SK-N-MC (cell line): Measurements from ENCODE around the gene MINDY3.

Experiments
- DNase-seq: peaks from one replicate; pipeline ENCODE4 v3.0.0-alpha.2; 2011; ENCODE audit warnings: low read depth, low spot score
- H3K27ac ChIP-seq: fragments of 200-600 bp; sonication (generic); 2 replicates; pipeline ENCODE4 v1.5.1; 2016; ENCODE audit warnings: mixed run types
- H3K36me3 ChIP-seq: fragments of 200-600 bp; sonication (generic); 2 replicates; pipeline ENCODE4 v1.6.1; 2017; ENCODE audit warnings: antibody characterized with exemption, low read length, mixed read lengths; ENCODE audit not compliant: insufficient read depth
- H3K4me3 ChIP-seq: fragments of 200-600 bp; sonication (generic); 2 replicates; pipeline ENCODE4 v1.5.1; 2016
- H3K9ac ChIP-seq: fragments of 200-600 bp; sonication (generic); 2 replicates; pipeline ENCODE4 v1.8.0; 2017; ENCODE audit warnings: mixed run types, mixed read lengths; ENCODE audit not compliant: insufficient read length
- H3K9me3 ChIP-seq: fragments of 200-600 bp; sonication (generic); 2 replicates; pipeline ENCODE4 v1.6.1; 2017; ENCODE audit warnings: low read depth, mild to moderate bottlenecking, antibody characterized with exemption, low read length, moderate library complexity, mixed read lengths
- EZH2 ChIP-seq: fragments of 200-600 bp; sonication (generic); IDR thresholded peaks from one replicate; pipeline ENCODE4 v1.6.1; 2017; ENCODE audit warnings: antibody characterized with exemption
- FOXP2 ChIP-seq: optimal IDR thresholded peaks from 2 replicates; pipeline ENCODE3; 2011; ENCODE audit warnings: mild to moderate bottlenecking, moderate library complexity; ENCODE audit not compliant: insufficient read depth; ENCODE audit errors: extremely low read length, control extremely low read depth
- POLR2AphosphoS5 ChIP-seq: IDR thresholded peaks from 2 replicates; pipeline ENCODE4 v1.6.1; 2012; ENCODE audit warnings: mild to moderate bottlenecking, low read depth, low read length, borderline replicate concordance

MINDY3 gene

DNA sequence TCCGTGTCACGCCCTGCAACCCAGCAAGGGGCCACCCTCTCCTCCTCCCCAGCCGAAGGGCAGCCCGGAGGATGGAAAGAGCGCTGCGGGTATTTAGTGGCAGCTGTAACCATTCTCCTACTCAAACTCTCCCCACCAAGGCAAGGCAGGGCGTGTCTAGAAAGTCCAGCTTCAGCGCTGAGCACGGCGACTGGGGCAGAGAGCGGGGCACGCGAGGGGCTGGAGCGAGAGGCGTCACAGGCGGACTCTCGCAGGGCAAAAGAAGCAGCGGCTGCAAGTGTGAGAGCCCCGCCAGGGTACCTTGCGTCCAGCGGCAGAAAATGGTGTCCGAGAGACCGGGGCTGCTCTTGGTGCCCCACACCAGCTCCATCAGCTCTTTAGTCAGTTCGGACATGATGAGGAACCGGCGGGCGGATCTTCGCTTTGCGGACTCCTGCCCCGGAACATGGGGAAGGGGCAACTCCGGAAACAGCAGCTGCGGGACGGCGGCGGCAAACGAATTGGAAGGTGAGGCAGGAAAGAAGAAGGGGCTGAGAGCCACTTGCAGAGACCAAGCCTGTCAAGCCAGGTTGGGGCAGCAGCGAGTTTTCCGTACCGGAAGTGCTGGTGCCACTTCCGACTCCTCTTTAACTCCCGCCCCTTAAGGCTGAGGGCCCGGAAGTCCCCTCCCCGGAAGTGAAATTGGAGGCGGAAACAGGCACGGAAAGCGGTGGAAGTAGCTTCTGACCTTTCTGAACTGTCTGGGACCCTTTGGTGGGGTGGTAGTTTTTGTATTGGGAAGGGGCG is at the start of gene MINDY3:
Gene MINDY3, minus strand, starts transcription at position 602 of the 786 bp plus-strand sequence. Its CDS starts 208 bp downstream, at position 394.
- H3K36me3 ChIP-seq = no peaks in the 10 kb centered on the region
- no peak within 1 kb of the TSS for H3K27ac ChIP-seq
- peak; percentile 49 for TF ChIP-seq POLR2AphosphoS5
- no peak for TF ChIP-seq FOXP2
- no peak for TF ChIP-seq EZH2
- no peak for DNase-seq
- H3K9me3 ChIP-seq = no peaks in the 10 kb centered on the region
- peak within 1 kb of the TSS; percentile 81 for H3K9ac ChIP-seq
- H3K4me3 ChIP-seq = peak within 1 kb of the TSS; percentile 86

DNA sequence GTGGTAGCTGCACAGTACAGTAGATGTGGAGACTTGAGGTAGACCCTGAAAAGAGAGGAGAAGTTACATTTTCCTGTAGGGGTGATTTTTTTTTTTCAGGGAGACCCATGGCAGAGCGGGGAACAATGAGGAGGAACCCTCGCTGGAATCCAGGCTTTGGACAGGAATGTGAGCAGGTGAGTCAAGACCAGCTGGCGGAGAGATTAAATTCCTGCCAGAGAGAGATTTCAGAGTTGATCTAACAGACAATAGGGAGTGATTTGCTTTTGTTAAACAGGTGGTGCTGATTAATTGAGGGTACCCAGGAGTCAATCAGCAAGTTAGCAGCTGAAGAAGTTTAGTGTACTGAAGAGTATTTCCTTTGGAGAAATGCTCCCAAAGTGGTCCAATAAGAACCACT is 41.6 kb upstream of the MINDY3 start:
- DNase-seq = no peak

DNA sequence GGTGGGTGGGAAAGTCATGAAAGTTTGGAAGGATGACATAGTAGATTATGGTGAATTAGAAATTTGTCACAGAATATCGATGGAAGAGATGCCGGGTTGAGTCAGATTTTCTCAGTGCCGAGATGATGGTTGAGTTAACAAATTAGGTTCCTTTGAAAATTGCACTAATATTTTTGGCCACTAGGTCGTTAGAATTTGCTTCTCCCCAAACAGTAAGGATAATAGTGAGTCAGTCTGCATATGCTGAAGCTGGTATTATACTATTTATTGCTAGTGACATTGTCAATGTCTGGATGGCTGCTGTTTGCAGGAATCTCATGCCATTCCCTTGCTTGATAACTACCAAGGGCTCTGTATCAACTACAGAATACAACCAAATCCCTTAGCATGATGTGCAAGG is 37.7 kb upstream of the MINDY3 start:
- Histone ChIP-seq H3K27ac (no peak overlapping the region), H3K9ac (no peak overlapping the region), H3K36me3 (no peaks in the 10 kb centered on the region), H3K4me3 (no peak overlapping the region), H3K9me3 (no peaks in the 10 kb centered on the region)
- no peak for TF ChIP-seq EZH2
- no peak for TF ChIP-seq POLR2AphosphoS5
- TF ChIP-seq FOXP2 = no peak
- no peak for DNase-seq

More for the DNA sequence above, 41.6 kb upstream of the MINDY3 start:
- TF ChIP-seq EZH2 (no peak), POLR2AphosphoS5 (no peak), FOXP2 (no peak)
- Histone ChIP-seq H3K9ac (no peak overlapping the region), H3K4me3 (no peak overlapping the region), H3K27ac (no peak overlapping the region), H3K36me3 (no peaks in the 10 kb centered on the region), H3K9me3 (no peaks in the 10 kb centered on the region)

DNA sequence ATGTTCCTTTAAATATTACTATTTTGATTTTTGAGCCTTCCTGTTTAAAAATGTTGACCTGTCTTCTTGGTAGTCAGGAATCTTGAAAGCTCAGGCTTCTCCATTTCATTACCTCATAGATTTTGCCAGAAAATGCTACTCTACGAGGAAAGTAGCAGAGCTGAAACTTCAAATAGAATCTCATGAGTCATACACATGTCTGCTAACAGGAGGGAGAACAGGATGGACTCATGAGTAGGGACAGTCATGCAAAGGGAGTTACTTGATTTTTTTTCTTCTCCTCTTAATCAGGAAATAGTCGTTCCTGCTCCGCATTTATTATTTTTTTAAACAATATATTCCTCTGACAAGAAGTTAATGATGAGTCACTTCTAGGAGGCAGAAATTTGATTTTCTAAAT is 37.0 kb upstream of the MINDY3 start:
- DNase-seq = no peak
- no peak overlapping the region for H3K27ac ChIP-seq
- no peaks in the 10 kb centered on the region for H3K9me3 ChIP-seq
- no peak overlapping the region for H3K9ac ChIP-seq
- TF ChIP-seq EZH2 (no peak), POLR2AphosphoS5 (no peak), FOXP2 (no peak)
- H3K36me3 ChIP-seq = no peaks in the 10 kb centered on the region
- H3K4me3 ChIP-seq = no peak overlapping the region

DNA sequence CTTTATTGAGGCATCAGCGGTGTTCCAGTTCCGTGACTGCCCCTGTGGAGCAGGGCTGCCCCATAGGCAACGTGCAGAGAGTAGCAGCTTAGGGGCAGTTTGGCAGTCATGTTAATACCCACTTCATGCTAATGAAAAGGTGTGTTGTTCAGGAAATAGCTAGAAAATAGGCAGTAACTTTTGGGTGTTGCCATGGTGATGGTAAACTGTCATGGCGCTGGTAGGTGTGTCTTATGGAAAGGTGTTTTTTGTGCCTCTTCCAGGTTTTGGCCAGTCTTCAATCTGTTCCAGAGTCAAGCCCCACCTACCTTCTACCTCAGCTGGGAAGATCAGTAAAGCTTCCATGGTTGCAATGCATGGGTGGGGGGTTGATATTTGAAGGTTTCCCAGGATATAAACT is 36.3 kb upstream of the MINDY3 start:
- TF ChIP-seq POLR2AphosphoS5 (no peak), FOXP2 (no peak), EZH2 (no peak)
- Histone ChIP-seq H3K9me3 (no peaks in the 10 kb centered on the region), H3K9ac (no peak overlapping the region), H3K36me3 (no peaks in the 10 kb centered on the region), H3K4me3 (no peak overlapping the region), H3K27ac (no peak overlapping the region)
- DNase-seq = no peak

DNA sequence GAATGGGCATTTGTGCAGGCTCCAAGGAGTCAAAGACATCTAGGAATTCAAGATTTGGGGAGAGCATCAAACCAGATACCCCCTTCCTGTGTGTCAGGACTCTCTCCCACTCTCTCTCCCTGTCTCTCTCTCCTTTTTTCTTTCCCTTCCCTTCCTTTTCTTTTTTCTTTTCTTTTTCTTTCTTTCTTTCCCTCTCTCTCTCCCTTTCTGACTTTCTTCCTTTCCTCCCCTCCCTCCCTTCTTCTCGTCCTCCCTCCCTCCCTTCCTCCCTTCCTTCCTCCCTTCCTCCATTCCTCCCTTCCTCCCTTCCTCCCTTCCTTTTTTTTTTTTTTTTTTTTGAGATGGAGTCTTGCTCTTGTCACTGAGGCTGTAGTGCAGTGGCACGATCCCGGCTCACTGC is 24.1 kb upstream of the MINDY3 start:
- no peaks in the 10 kb centered on the region for H3K9me3 ChIP-seq
- no peak for DNase-seq
- no peak for TF ChIP-seq EZH2
- no peak for TF ChIP-seq POLR2AphosphoS5
- TF ChIP-seq FOXP2 = no peak
- no peaks in the 10 kb centered on the region for H3K36me3 ChIP-seq
- no peak overlapping the region for H3K27ac ChIP-seq
- no peak overlapping the region for H3K9ac ChIP-seq
- H3K4me3 ChIP-seq = no peak overlapping the region

DNA sequence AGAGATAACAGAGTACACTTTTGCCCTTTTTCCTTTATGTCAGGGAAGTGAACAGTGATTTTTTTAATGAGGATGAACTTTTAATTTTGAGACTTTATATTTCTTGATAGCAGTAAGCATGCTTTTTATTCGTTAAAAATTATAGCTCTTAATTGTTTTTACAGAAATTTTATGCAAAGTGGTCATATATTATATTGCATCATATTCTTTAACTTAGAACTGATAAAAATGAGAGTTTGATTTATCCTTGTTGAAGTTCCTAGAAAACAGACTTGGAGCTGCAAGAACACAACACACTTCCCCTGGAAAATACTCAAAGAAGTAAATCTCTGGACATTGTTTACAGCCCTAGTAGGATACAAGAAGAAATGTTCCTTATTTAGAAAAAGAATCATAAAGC is 21.2 kb upstream of the MINDY3 start:
- Histone ChIP-seq H3K27ac (no peak overlapping the region), H3K9me3 (no peaks in the 10 kb centered on the region), H3K9ac (no peak overlapping the region), H3K36me3 (no peaks in the 10 kb centered on the region), H3K4me3 (no peak overlapping the region)
- TF ChIP-seq FOXP2 (no peak), POLR2AphosphoS5 (no peak), EZH2 (no peak)
- no peak for DNase-seq

DNA sequence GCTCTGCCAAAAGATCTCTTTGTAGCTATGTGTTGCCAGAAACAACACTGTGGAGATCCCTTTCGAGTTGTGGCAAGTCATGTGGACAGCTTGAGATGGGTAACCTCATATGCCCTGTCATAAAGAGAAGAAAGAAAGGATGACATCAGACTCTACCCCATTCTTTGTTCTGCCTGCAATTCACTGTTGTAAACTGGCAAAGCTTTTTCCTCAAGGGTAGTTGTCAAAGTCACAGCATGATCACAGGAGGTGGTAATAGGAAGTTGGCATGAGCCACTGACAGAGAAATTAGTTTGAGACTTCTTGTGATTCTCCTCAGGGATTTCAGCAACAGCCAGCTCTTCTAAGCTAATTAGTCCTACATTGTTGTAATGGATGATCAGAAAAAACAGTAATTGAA is 19.4 kb upstream of the MINDY3 start:
- Histone ChIP-seq H3K9me3 (no peaks in the 10 kb centered on the region), H3K27ac (no peak overlapping the region), H3K9ac (no peak overlapping the region), H3K36me3 (no peaks in the 10 kb centered on the region), H3K4me3 (no peak overlapping the region)
- DNase-seq = no peak
- no peak for TF ChIP-seq EZH2
- no peak for TF ChIP-seq POLR2AphosphoS5
- TF ChIP-seq FOXP2 = no peak

DNA sequence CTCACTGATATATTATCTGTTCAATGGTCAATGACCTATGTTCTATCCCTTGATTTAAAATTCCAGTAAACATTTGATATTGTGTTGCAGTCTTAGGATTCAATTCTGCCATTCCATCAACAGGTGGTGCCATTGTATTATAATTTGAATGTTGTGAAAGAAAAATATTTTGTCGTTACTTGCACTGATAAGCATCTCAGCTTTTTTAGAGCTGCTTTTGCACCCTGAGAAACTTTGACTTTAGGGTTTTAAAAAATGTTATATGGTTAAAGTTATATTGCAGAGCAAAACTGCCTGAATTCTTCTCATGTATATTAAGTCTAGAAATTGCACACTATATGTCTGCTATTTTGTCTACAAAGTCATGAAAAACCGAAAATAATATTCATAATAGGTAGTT is 18.8 kb upstream of the MINDY3 start:
- DNase-seq = no peak
- H3K9ac ChIP-seq = no peak overlapping the region
- no peak for TF ChIP-seq EZH2
- TF ChIP-seq POLR2AphosphoS5 = no peak
- TF ChIP-seq FOXP2 = no peak

More for the DNA sequence above, 18.8 kb upstream of the MINDY3 start:
- H3K27ac ChIP-seq = no peak overlapping the region
- no peaks in the 10 kb centered on the region for H3K9me3 ChIP-seq
- H3K4me3 ChIP-seq = no peak overlapping the region
- H3K36me3 ChIP-seq = no peaks in the 10 kb centered on the region
